ENCODE measurements around the gene MAP3K14.

Gene MAP3K14

GRCh38 chr17:45316434-45317110 lies at the start of gene MAP3K14:
Gene MAP3K14, minus strand, starts transcription at chr17:45317020. Its CDS starts 26,275 bp downstream, at chr17:45290745.
- DNase-seq (ENCODE audit: extremely low read depth, low read depth) = no peak
- TF ChIP-seq, protein P1, sequence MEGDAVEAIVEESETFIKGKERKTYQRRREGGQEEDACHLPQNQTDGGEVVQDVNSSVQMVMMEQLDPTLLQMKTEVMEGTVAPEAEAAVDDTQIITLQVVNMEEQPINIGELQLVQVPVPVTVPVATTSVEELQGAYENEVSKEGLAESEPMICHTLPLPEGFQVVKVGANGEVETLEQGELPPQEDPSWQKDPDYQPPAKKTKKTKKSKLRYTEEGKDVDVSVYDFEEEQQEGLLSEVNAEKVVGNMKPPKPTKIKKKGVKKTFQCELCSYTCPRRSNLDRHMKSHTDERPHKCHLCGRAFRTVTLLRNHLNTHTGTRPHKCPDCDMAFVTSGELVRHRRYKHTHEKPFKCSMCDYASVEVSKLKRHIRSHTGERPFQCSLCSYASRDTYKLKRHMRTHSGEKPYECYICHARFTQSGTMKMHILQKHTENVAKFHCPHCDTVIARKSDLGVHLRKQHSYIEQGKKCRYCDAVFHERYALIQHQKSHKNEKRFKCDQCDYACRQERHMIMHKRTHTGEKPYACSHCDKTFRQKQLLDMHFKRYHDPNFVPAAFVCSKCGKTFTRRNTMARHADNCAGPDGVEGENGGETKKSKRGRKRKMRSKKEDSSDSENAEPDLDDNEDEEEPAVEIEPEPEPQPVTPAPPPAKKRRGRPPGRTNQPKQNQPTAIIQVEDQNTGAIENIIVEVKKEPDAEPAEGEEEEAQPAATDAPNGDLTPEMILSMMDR (IDR thresholded peaks at IDR 0.05; ENCODE audit: low read depth, low read length) = peak; percentile 13

DNA sequence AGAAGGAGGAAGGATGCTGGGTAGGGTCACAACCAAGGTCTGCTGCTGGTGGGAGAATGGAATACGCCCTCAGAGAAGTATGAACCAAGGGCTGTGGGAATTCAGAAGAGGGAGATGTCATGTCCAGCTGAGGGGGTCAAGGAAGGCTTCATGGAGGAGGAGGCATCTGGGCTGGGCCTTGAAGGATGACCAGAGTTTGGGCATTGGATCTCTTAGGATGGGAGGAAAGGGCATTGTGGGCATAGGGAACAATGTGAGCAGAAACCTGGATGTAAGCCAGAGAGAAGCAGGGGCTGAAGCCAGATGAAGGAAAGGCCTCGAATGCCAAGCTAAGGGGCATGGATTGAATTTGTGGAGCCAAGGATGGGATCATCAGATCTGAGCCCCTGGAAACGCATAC lies 49.2 kb upstream of the MAP3K14 start:
- no peak for DNase-seq (ENCODE audit: extremely low read depth, low read depth)
- TF ChIP-seq, protein P1 (IDR thresholded peaks at IDR 0.05; ENCODE audit: low read depth, low read length) = no peak

- TF ChIP-seq, protein P1 (IDR thresholded peaks at IDR 0.05; ENCODE audit: low read depth, low read length) = no peak
- DNase-seq (ENCODE audit: extremely low read depth, low read depth) = no peak
These were observed 47.9 kb upstream of the MAP3K14 start for GRCh38 chr17:45364531-45365390.

DNA sequence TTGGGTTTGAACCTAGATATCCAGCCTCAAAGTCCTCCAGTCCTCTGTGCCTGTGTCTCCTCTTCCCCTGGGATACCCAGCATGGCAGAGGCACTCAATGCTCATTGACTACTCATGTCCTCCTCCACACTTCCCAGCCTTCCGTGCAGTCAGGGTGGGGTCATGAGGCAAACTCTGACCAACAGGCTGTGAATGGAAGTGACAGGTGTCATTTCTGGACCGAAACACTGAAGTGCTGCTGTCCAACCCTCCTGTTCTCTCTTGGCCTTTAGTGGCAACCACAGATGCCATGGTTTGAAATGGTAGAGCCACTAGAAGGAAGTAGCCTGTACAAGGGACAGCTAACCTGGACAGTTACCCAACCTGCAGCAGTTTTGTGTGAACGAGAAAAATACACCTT lies 46.7 kb upstream of the MAP3K14 start:
- TF ChIP-seq, protein P1 (IDR thresholded peaks at IDR 0.05; ENCODE audit: low read depth, low read length) = no peak

DNA sequence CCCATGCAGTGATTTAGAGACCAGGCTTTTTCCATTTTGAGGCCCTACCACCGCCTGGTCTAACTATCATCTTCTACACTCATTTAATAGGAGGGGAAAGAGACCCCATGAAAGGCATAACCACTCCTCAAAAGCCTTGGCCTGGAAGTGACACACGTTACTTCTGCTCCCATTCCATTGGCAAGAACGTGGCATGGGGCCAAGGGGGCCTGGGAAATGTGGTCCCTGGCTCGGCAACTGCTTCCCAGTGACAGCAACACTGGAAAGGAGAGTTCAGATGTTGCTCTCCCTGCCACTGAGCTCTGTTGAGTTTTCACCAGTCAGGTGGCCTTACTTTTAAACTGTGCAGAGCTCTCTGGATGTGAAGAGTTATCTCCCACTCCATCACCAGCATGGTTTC lies 45.2 kb upstream of the MAP3K14 start:
- TF ChIP-seq, protein P1 (IDR thresholded peaks at IDR 0.05; ENCODE audit: low read depth, low read length) = no peak
- no peak for DNase-seq (ENCODE audit: extremely low read depth, low read depth)

More for the DNA sequence above, 46.7 kb upstream of the MAP3K14 start:
- DNase-seq (ENCODE audit: extremely low read depth, low read depth) = no peak

- DNase-seq (ENCODE audit: extremely low read depth, low read depth) = no peak
- TF ChIP-seq, protein P1 (IDR thresholded peaks at IDR 0.05; ENCODE audit: low read depth, low read length) = no peak
These were observed 44.6 kb upstream of the MAP3K14 start for GRCh38 chr17:45361451-45361850.
